Left kidney (tissue), 2 donors: ENCODE data around the gene SPAG6. TPM values are rescaled to one million over a fixed set of nuclear protein-coding genes. Genes with fewer than 3 reads are reported as not detected.
"Not testable (repeated sequence)": the region's sequence is repeated elsewhere in the genome, so short reads cannot be mapped to it uniquely, and the experiment has no call there.

Experiments used
- DNase-seq: peaks from one replicate; pipeline ENCODE4 v3.0.0-alpha.2; 2013
- polyA plus RNA-seq: library from polyadenylated mRNA; unstranded; fragments of 120-200 nt; gene quantifications from one replicate; pipeline ENCODE4 v1.2.1, GENCODE V29; 2013; ENCODE audit not compliant: insufficient read length

SPAG6 gene
- polyA plus RNA-seq, 1 donor = 1.3 TPM

DNA sequence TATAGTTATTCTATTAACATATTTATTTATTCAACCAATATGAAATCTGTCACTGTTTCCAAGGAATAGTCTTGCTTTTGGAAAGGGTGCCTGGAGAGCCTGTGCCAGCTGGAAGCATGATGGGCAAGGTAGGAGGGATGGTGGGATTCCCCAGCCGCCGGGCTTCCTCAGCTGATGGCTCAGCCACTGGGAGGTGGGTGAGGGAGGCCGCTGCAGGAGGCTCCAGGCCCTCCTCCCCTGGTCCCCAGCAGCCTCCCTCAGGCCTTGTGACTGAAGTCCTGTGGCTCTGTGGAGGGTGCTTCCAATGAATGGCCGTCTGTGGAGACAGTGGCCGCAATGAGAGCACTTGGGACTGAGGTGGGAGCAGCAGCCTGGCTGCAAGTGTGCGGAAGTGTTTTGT, 27.0 kb downstream of the SPAG6 start:
- no peak for DNase-seq

DNA sequence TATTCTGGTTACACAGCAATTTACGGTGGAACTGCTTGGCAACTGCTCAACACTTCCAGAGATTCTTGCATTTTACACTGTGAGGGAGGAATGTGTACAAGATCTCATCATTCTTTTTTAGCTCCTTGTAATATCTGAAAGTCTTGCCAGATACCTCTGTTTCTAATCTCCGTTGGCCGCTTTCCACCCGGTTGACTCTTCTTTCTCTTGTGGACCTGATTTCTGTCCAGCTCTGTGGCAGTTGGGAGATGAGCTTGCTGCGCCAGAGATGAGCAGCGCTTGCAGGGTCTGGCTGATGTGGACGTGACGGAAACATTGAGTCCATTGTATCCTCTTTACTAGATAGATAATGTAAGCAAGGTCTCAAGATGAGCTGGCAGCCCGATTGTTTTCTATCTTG, 27.6 kb downstream of the SPAG6 start:
- no peak for DNase-seq

DNA sequence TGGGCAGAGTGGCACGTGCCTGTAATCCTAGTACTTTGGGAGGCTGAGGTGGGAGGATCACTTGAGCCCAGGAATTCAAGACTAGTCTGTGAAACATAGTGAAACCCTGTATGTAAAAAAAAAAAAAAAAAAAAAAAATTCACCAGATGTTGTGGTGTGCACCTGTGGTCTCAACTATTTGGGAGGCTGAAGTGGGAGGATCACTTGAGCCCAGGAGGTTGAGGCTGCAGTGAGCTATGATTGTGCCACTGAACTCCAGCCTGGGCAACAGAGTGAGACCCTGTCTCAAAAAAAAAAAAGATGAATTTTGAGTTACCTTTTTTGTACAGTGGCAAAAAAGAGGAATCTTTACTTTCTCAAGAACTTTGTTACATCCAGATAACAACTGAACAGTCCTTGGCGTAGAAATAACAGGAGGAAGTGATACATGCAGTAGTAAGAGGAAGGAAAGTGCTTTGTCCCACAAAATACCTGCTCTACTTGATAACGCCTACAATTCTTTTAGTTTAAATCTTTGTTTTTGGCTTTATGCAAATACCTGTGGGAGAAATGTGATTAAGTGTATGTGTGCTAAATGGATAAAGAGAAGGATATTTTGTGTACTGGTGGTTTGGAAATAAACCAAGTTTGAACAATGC, 29.3 kb downstream of the SPAG6 start:
- no peak for DNase-seq

DNA sequence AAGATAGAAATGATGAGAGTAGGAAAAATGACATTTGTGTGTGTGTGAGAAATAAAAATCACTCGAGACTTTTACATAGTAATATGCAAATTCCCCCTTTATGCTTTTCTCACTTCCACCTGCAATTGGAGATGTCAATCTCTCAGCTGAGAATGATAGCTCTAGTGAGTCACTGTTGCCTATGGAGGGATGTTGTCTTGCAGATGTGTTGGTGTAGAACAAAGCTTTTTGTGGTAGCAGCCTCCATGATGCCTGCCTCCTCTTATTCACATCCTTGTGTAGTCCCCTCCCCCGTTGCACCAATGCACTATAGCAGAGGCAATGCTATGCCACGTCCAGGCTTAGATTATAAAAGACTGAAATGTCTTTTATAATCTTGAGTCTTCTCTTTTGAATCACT, 33.8 kb downstream of the SPAG6 start:
- DNase-seq = no peak

DNA sequence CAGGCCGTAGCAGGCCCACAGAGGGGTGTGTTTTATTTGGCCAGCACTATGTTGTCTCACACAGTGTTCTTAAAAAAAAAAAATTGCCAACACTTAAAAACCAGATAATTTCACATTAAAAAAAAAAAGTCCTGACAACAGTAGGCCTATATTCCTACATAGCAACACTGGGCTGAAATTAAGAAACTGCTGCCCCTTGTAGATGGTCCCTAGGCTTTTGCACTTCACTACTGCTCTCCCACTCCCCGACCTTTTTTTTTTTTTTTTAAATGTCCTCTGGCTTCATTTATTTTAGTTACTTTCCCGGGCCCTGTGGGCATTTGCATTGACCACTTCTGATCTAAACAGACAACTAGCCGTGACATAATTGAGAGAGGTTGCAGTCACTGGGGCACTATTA, 36.0 kb downstream of the SPAG6 start:
- no peak for DNase-seq

DNA sequence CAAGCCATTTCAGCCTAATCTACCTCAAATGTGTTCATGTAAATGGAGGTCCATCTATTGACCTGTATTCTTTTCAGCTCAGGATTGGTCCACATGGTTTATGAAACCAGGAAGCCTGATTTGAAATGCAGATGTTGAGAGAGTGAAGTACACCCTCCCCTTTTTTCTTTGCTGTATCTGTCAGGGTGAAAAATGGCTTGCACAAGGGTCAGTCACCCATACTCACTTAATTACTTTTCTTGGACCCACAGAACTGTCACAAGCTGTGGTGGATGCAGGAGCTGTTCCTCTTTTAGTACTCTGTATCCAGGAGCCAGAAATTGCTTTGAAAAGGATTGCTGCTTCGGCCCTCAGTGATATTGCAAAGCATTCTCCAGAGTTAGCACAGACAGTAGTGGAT, 41.2 kb downstream of the SPAG6 start:
- DNase-seq = peak; percentile 14

DNA sequence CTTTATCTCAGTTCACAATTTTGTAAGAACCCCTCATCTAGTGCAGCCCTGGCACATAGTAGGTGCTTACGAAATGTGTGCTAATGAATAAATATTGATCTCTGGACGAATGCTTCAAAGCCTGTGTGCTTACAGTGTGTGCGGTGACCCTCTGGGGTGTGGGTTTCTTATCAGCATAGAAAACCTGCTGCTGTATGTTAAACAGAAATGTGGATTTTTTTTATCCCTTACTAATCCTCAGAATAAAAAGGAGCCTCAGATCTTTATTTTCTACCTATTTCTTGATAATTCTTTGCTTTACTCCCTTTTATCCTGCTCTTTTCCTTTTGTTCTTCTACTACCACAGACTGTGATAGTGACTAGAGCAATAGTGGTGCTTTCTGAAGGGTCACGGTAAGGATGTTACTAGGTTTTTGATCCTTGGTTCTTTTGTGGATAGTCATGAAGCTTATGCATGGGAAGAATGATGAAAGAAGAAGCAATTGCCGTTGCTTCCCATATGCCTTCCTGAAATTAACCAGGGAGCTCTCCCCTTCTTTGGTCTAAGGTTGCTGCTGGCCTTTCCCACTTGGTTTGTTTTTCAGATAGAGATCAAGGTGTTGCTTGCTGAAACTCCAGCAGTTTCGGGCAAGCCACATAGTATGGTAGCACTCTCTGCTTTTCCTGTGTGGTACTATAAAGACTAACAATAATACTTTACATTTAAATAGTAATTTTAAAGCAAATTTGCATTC, 44.7 kb downstream of the SPAG6 start:
- no peak for DNase-seq

DNA sequence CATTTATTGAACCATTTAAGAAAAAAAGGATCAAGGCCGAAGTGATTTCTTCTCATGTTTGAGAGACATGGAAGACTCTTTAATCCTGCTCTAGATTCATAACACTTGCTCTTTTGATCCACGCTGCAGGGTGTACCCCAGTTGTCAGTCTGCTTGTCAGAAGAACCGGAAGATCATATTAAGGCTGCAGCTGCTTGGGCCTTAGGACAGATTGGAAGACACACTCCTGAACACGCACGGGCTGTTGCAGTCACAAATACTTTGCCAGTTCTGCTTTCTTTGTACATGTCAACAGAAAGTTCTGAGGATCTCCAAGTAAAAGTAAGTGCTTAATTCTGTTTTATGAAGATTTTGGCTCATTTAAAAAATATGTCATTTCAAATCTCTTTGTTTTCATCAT, 46.3 kb downstream of the SPAG6 start:
- no peak for DNase-seq

DNA sequence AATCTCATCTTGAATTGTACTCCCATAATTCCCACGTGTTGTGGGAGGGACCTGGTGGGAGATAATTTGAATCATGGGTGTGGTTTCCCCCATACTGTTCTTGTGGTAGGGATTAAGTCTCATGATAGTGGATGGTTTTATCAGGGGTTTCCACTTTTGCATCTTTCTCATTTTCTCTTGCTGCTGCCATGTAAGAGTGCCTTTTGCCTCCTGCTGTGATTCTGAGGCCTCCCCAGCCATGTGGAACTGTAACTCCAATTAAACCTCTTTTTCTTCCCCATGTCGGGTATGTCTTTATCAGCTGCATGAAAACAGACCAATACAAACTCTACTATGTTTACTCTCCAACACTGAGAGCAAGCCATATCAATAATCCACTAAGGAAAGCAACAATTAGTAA, 50.9 kb downstream of the SPAG6 start:
- DNase-seq = not testable (repeated sequence)

DNA sequence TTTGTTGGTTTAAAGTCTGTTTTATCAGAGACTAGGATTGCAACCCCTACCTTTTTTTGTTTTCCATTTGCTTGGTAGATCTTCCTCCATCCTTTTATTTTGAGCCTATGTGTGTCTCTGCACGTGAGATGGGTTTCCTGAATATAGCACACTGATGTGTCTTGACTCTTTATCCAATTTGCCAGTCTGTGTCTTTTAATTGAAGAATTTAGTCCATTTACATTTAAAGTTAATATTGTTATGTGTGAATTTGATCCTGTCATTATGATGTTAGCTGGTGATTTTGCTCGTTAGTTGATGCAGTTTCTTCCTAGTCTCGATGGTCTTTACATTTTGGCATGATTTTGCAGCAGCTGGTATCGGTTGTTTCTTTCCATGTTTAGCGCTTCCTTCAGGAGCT, 61.6 kb downstream of the SPAG6 start:
- not testable (repeated sequence) for DNase-seq

DNA sequence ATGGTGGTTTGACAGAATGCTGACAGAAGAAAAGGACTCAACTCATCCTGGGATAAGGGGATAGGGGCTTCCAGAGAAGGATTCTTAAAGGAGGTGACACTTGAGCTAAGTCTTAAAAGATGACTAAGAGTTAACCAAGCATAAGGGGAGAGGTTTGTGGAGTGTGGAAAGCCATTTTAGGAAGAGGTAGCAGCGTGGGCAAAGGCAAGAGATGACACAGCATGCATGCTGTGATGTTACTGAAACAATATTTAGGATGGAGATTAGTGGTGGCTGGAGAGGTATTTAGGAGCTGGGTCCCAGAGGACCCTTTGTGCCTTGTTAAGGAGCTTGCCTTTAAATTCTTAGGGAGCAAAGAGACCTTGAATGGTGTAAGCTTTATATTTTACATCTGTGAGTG, 65.1 kb downstream of the SPAG6 start:
- DNase-seq = no peak

DNA sequence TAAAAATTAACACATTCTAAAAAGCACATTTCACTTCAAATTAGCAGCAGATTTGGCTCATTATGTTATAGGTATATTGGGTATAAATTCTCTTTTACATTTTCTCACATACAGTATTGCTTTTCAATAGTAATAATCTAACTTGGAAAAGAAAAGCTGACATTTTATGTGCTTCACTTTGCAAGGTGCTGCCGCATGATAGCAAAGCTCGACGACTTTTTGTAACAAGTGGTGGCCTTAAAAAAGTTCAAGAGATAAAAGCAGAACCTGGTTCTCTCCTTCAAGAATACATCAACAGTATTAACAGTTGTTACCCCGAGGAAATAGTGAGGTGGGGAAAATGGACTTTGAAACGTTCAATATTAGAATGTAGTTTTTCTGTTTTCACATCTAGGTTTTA, 65.5 kb downstream of the SPAG6 start:
- DNase-seq = no peak

DNA sequence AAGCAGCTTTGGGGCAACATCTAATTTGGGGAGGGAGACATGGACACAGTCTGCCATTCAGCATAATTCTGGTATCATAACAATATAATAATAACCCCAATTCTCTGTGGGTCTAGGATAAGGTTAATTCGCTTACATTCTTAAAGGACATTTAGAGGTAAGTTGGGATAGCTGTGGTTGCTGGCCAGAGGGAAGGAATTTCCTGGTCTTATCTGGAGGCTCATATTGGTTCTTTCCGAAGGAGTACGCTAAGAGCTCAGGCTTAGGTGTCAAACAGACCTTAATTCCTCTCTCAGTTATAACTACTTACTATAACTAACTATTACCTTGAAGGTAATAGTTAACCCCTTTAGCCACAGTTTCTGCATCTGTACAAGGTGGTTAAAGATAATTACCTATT, 68.8 kb downstream of the SPAG6 start:
- no peak for DNase-seq

DNA sequence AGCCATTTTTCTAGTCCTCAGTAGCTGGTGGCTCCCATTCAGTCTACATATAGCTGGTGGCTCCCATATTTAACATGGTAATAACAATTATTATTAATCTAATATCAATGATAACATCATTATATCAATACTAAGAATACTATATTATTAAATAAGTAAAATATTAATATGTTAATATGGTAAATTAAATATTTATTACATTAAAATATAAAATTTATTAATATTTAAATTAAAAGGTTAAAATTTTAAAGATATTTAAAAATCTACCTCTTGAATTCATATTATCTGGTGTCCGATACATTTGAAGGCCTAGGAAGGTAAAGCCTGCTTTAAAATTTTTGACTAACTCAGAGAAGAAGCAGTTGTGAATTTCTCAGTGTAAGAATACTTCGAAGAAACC, 69.8 kb downstream of the SPAG6 start:
- no peak for DNase-seq

DNA sequence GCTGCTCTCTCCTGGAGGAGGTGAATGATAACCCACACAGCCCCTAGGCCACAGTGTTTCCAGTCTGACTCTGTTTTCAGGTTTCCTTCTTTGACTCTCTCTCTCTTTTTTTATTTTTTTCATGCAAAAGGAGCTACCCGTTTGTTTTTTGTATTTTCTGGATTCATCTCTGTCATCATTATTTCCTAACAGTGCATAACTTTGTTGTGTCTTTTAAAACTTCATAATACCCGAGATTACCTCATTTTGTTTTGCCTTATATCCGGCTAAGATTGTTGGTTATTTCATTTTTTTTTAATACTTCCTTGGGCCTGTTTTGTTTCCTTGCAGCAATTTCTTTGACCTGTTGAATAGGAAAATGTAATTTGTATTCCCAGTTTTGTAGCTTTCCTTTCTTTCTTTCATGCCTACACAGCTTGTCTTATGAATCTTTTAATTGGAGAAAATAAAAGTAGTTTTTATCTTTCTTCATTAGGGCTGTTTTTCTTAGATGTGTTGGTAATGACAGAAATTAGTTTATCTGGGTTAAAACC, 72.5 kb downstream of the SPAG6 start:
- no peak for DNase-seq

DNA sequence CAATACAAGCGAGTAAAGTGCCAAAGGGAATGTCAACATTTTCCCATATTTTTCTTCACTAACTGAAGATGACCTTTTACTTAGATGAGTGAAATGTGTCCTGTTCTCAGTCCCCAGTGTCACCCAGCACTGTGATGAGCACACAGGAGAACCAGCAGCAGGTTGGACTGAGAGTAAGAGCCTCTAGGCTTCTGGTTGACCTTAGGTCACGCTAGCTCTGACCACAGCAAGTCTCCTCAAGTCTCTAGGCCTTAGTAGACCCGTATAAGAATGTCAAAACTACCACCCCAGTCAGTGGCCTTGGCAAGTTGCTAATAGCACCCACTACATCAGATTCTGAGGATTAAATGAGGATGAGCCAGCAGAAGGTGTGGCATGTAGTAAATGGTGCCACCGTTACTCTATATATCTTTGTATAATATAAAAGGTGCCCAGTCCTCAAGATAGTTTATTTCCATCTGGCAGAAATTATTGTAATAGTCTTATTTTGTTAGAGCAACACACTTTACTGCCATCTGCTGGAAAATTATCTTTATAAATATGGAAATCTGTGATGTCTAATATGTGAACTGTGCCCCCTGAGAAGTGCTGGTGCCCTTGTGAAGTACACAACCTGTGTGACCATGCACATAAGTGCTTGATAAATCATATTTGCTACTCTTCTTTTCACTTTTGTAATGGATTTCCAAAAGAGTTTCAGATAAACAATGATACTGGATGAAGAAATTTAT, 75.7 kb downstream of the SPAG6 start:
- no peak for DNase-seq

DNA sequence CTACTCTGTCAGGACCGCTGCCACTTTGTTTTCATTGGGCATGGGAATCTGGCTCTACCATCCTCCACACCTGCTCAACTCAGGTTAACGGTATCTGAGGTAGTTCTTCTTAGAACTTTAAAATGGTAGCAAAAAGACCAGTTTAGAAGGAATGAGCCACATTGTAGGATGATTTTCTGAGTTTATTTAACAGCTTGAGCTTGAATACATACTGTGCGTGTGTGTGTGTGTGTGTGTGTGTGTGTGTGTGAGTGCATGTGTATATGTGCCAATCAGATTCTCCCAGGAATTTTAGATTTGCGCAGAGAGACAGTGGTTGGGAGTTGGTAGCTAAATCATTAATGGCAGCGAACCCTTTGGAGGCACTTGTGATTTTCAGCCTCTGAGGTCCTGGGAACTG, 81.4 kb downstream of the SPAG6 start:
- no peak for DNase-seq

DNA sequence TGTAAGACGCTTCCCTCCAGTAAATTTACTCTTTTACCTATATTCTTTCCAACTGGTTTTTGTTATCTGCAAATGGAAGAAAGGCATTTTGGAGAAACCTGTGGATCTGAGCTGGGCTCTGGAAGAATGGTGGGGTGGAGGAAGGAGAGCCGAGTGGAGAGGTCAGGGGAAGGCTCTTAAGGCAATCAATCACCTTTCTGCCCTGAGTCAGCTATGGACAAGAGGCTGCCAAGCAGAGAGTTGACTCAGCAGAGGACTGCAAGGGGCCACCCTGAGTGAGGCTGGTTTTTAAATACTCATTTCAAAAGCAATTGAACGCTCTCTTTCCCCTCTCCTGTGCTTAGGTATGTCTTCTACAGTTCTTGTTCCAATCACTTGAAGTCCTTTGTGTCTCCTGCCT, 81.8 kb downstream of the SPAG6 start:
- DNase-seq = no peak

DNA sequence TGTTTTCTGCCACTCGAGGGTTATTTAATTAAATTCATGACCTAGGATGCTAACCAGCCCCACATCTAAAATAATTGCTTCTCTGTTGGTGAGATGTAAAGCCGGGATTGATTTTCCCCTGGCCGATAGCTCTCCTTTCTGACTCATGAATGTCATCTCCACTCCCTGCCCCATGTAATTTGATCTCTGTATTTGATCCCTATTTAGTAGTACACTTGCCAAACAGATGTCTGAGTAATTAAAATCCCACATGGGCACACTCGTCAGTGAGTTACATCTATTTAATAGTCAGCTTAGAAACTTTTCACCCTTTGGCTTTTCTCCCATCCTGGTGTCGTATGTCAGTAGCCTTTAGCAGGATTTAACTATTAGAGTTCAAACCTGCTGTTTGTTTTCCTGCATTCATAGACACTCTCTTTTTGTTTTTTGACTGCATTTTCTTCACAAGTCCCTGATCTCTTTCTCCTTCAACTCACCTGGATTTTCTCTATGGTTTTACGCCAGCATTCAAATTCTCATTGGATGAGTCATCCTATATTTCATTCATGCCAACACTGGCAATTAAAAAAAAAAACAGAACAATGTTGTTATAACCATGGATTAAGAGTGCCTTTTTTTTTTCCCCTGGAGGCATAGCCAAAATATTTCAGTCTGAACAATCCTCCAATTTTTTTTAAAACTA, 82.7 kb downstream of the SPAG6 start:
- DNase-seq = peak; percentile 41

DNA sequence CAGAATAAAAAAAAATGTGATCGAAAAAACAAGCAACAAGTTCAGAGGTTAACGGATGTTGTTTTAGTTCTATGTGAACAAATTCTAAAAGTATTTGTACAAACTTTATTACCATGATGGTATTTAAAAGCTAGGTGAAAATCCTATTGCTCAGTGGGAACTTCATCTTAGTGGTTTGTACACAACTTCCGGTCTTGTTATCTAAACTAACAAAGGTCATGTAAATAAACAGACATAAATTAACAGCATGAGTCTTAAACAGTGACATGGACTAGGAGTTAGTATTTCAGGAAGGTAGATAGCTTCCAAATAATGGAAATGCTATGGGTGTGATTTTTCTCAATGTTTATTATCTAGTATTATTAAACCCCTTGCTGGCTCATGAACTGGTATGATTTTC, 83.8 kb downstream of the SPAG6 start:
- DNase-seq = no peak

DNA sequence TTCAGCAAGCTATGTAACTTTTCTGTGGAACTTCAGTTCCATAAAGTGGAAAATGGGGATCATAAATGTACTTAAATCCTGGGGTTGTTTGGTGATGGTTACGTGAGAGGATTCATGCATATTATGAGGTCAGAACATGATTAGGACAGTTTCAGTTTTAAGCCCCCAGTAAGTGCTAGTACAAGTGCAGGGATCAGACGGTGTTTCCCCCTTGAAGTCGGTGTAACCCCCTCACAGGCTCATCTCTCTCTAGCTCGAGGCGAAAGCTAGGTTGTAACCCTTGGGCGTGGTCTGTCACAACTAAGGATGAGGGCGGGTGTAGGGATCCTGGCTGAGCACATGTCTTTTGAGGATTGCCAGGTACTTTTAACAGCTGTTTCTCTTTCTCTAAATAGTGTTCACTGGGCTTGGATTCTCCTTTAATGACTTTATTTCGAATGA, 84.7 kb downstream of the SPAG6 start:
- DNase-seq = no peak

DNA sequence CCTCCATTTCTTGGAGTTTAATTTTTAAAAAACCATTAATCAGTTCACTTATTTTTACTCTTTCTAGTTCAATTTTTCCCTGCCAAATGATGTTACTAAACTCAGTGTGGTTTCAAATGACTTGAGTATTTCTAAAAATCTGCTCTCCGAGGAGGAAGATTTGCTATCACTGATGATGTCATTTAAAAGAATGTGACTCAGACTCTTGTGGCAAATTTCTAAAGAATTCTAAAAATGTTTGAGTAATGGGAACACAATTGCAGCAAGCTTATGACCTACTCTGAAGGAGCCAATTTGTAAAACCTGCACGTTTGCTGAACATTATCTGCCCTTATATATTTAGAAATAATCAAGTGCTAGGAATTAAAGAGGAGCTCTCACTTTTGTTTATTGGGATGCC, 88.6 kb downstream of the SPAG6 start:
- DNase-seq = no peak

DNA sequence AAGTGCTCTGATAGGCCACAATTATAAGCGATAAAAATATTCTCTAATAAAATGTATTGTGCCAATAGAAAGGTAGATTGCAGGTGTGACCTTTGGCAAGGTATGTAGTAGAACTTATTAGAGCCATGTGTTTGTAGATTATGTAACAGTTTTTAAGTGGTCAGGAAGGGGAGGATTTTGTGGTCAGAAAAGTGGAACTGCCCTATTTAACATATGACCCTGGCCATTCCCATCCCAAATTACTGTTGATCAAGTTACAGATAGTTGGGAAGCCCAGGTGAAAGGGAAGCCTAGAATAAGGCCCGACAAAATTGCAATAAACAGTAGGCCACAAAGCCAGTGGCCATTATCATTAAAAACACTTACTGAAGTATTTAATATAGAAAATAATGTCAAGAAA, 89.2 kb downstream of the SPAG6 start:
- no peak for DNase-seq
